Activated CD8-positive, alpha-beta memory T cell treated with anti-CD3 and anti-CD28 coated beads for 4 hours (primary cell): Measurements from ENCODE around the gene SLC25A47.

Source experiments
- DNase-seq, 2 donors: peaks; one replicate each; pipeline ENCODE4 v3.0.0-alpha.2; 2020; ENCODE audit warnings: low read depth in 2 of 2

SLC25A47 gene

DNA sequence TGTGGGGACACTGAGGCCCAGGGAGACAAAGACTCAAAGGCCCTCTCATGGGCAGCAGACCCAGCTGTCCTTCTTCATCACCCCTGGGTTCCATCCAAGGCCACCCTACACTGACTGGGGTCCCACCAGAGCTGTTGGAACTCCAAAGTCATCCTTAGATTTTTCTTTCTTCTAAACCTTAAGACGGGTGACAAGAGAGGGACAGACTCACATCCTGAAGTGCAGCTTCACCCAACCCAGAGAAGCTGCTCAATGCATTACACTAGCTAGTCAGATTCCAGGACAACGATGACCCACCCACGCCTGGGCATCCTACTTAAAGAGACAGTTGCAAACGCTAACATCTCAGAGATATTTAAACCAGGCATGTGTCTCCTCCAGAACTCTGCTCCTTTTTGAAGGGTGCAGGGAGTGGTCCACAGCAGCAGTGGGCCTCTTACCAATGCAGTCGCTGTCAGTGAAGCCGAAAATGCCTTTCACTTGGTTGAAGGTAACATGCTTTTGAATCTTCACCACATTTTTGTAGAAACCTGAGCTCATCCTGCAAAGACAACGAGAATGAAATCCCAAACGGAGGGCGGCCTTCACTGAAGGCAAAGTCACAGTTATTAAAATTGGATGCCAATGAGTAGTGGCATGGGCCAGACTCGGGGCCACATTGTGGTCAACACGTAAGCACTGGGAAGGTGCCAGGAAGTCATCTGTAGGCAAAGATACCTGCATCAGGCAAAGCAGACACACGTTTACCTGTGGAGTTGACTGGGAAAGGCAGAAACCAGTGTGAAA, 23.4 kb downstream of the SLC25A47 start:
- no peak for DNase-seq

DNA sequence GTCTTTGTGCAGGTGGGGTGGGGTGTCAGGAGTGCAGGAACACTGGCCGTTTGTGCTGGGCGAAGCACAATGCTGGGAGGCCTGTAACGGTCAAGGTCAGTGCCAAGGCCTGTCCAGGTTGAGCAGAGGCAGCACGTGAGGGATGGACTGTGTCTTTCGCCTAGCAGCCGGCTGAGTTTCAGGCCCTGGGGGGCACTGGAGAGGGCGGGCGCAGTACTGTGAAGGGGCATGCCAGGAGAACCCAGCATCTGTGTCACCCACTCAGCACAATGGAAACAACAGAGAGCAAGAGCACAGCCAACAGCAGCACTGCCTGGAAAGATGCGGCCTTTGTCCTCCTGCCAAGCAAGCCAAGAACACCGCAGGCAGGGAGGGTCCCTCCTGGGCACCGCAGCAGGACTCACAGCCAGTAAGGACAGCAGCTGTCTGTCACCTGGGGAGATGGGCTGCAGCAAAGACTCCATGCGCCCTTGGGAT, 25.2 kb downstream of the SLC25A47 start:
- DNase-seq = no peak

DNA sequence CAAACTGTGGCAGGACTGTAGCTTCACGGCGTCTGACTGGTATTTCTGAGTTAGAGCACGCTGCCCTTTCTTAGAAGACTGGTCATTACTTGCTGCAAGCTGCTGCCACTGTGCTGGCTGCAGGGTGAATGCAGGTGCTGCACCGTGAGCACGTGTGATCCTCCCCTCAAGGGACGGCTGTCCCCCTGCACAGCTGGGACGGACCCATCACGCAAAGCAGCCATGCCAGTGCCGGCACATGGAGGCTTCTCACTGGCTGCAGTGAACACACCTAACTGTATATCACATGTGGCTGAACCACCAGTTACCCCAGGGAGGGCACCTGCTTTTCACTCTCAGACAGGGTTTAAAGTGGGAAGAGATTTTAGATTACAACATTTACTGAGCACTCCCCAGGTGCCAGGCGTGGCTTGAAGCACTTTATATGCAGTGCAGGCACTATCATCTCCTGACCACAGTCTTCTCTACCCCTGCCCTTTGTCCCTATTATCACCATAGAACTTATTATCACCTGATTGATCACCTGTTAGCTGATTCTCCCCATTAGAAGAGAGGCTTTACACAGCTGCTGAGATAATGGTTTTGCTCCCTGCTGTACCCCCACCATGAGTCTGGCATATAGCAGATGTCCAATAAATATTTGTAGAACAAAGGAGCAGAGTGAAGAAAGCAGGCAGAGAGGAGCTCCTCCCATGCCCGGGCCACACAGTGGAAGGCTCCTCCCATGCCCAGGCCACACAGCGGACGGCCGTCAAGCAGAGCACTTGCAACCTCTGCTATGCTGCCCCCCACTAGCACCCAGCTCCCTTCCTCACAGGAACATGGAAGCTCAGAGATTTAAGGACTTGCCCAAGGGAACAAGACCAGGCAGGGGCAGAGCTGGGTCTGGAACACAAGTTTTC, 25.9 kb downstream of the SLC25A47 start:
- DNase-seq = no peak

DNA sequence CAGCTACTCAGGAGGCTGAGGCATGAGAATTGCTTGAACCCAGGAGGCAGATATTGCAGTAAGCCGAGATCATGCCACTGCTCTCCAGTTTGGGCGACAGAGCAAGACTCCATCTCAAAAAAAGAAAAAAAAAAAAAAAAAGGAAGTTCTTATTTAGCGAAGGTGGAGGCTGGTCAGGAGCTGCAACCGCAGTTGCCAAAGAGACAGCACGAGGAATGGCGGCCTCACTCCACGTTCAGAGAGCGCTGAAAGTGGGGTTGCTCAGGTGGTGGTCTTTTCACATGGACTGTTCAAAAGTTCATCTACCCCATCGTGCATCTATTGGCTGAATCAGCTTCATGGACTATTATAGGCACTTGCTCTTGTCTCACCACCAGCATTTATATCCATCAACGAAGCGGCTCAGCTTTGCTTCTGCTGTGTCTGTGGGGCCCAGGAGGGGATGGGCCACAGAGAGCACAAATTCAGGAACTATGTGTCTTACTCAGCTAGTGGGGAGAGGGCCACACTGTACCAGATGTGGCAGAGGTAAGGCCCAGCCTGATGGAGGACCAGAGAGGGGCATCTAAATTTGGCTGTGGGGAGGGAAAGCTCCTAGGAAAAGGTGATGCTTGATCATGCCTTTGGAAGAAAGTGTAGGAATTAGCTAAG, 27.3 kb downstream of the SLC25A47 start:
- DNase-seq = no peak

DNA sequence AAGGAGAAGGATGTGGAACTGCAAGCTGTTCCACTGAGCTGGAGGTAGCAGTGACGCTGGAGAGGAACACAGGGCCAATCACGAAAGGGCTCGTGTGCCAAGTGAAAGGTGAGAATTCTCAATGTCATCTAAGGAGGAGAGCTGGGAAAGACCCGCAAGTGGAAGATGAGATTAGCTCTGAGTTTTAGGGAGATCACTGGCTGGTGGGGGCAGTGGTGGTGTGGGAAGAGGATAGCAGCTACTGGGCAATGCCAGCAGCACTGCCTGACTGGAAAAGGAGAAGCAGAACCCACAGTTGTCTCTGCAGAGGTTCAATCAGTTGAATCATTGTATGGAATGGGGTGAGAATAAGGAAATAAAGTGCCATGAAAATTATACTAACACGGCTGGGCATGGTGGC, 27.8 kb downstream of the SLC25A47 start:
- DNase-seq = no peak

DNA sequence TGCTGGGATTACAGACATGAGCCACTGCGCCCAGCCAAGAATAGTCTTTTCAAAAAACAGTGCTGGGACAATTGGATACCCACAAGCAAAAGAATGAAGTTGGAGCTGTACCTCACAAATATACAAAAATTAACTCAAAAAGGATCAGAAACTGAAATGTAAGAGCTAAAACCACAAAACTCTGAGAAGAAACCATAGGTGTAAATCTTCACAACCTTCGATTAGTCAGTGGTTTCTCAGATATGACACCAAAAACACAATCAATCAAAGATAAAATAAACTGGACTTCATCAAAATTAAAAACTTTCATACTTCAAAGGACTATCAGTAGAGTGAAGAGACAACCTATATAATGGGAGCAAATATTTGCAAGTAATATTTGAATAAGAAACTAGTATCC, 35.3 kb downstream of the SLC25A47 start:
- DNase-seq = no peak

DNA sequence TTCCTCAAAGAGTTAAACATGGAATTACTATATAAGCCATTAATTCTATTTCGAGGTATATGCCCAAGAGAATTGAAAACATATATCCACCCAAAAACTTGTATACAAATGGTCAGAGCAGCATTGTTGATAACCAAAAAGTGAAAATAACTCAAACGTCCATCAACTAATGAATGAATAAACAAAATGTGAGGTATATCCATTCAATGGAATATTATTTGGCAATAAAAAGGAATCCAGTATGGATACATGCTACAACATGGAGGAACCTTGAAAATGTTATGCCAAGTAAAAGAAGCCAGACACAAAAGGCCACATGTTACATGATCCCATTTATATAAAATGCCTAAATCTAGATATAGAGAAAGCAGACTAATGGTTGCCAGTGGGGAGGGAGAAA, 36.0 kb downstream of the SLC25A47 start:
- no peak for DNase-seq

DNA sequence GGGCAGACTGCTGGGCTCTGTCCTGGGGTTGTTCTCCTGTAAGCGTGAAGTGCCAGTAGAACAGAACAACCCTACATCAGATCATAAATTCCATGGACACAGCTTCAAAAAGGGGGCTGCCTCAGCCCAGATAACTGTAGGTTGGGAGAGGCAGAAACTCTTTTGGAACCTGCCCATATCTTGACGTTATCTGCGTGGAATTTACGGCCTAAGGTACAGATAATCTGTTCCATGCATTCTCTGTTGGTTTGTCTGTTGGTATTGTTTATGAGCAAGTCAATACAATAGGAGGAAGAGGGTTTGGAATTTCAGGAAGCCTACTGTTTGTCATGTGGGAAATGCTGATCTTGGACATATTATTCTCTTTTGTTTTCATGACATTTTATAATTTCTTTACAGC, 36.7 kb downstream of the SLC25A47 start:
- DNase-seq = no peak

DNA sequence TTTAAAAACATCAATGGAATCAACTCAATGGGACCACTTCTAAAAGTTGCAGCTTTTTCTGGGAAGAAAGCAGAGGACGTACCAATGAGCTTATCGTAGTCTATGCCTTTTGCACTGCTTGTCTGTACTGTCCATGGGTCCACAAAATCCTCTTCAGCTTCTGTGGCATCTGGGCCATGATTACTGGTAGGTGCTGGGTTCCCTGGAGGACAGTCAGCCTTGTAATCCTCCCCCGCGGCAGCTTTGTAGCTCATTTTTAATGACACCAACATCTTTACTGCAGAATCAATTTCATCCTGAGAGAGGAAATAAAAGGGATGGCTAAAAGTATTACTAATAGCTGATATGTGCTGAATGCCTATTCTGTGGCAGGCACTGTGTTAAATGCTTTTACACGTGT, 38.5 kb downstream of the SLC25A47 start:
- no peak for DNase-seq

DNA sequence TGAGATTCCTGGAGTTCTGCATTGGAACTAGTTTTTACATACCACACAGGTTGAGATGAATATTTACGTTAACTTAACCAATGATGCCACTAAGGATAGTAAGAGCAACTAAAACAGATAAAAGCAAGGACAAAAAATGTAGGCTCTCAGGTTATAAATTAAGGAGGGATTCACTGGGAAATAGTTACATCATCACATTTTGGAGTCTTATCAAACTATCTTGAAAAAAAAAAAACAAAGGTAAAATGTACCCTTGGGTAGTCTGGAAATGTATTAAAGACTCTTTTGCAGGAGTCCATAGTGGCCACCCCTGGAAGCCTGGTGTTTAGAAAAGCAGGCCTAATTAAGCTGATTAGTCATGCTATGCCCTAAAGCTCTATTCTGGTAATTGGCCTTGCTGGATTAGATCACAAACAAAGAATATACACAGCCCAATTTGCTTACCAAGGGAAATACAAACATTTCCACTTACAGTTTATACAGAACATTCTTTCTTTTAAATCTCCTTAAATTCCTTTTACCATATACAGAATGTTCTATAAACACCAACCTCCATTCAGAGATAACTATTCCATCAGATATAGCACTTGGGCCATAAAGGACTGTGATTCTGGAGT, 39.3 kb downstream of the SLC25A47 start:
- no peak for DNase-seq

DNA sequence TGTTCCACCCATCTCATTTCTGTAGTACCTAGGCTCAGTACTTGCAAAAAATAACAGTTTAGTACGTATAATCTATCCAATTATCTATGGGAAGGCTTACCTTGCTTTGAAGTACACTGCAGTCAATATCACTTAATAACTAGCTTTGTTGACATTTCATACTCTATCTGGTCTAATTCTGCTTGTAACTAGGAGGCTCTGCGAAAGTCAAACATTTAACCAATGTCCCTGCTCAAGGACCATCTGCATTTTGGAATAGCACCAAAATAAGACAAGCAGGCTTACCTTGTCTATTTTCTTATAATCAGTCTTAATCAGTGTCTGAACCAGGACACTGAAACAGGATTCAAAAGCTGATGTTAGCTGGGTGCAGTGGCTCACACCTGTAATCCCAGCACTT, 39.9 kb downstream of the SLC25A47 start:
- DNase-seq = no peak

DNA sequence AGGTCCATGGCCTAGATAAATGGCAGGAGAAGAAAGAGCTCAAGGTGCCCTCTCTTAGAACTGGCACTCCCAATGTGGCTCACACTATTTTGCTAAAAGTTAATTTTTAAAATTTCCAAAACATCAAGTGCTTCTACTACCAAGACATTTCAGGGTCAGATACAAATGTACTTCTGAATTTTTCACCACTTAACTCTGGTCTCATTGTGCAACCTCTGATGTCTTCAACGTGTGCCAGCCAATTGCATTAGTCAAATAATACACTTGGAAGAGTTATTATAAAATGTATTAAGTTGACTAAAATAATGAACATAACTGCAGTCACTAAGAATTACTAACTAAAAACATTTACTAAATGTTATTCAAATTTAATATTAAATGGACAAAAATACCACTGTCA, 41.3 kb downstream of the SLC25A47 start:
- no peak for DNase-seq

DNA sequence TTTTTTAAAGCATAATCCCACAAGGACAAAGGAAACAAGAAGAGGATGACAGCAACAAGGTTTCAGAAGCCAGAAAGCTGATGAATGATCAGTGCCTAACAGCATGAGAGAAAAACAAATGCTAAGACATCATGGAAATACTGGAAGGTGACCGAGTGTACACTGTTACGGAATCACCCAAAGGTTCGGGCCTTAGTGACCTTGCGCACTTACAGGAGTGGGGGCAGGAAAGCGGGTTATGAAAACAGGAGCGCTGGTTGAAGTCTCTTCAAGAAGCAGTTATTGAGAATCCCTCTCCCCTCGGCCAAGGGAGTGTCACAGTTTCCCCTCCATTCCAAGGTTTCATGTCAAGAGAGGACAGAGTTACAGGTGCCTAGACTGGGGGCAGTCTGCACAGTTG, 42.6 kb downstream of the SLC25A47 start:
- no peak for DNase-seq

DNA sequence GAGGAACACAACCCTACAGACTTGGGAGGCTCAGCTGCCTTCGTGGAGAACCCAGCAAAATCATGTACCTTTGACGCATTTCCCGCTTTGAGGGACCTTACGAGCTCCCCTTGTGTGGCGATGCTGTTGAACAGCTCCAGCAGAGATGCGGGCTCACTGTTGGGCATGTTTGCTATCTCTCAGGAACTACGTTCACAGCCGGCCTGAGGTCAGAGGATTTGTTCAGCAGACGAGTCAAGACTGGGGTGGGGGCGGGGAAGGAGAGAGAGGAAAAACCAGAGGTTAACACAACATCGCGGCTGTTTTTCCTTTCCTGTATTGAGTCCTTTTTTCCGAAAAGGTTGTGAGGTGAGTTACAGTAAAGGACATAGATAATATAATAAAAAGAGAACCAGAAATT, 45.9 kb downstream of the SLC25A47 start:
- DNase-seq = no peak

DNA sequence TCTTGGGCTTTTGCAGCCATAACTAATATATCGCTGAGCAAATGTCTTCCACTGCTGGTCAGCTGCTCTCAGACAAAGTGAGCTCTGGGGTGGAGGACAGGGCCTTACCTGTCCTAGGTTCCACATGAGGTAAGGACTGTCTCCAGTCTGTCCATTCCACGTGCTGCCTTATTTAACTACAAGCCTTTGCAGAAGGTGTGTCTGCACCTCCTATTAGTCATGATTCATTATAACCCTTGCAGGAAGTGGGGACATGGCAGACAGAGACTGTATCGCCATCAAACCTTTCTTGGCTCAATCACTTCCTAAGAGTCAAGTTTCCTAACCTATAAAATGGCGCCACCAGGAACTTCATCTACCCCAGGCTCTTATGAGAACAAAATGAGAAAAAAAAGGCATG, 46.9 kb downstream of the SLC25A47 start:
- no peak for DNase-seq

DNA sequence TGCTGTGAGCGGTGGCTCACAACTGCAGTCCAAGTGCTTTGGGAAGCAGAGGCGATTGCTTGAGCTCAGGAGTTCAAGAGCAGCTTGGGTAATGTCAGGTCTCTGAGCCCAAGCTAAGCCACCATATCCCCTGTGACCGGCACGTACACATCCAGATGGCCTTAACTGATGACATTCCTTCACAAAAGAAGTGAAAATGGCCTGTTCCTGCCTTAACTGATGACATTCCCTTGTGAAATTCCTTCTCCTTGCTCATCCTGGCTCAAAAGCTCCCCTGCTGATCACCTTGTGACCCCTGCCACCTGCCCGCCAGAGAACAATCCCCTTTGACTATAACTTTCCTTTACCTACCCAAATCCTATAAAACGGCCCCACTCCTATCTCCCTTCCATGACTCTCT, 48.6 kb downstream of the SLC25A47 start:
- no peak for DNase-seq

DNA sequence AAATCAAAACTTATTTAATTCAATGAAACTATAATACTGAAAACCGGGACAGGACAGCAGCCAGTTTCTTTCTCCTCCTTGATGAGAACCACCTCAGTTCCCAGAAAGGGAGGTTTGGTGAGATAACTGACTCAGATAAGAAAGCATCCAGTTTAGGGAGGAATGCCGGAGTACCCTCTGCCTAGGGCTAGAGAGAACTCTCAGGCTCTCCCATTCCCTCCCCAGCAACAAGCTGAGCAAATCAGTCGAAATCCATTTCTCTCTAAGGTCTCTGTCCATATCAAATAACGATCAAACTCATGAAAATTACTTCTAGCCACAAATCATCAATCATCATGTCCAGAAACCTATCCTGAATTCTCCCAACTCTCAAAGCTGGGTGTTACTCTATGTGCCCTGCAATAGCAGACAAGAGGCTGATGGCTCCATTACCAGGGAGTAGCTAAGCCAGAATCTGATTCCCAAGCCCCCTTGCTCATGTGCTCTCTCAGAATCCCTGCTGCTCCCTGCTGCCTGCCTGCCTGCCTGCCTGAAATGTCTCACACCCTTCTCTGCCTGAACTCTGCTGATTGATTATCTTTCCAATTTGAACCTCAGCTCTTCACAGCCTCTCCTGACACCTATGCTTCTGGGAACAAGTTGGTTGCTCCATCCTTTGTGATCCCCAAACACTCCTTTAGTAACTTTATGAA, 49.4 kb downstream of the SLC25A47 start:
- no peak for DNase-seq

DNA sequence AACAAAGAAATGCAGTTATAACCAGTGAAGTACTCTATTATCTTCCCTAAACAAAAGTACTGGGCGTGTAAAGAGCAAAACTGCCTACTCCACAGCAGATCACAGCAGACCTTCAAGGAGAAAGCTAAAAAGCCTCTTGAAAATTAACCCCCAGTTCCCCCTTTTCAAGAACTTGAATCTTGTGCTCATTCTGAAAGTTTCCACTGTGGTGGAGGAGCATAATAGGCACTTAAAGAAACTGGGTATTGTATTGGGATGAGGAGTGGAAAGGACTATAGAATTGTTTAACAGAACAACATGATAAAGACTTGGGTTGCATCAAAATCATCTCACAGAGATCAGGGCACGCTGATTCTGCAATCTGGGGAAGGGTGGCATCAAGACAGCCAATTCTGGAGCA, 51.1 kb downstream of the SLC25A47 start:
- no peak for DNase-seq

DNA sequence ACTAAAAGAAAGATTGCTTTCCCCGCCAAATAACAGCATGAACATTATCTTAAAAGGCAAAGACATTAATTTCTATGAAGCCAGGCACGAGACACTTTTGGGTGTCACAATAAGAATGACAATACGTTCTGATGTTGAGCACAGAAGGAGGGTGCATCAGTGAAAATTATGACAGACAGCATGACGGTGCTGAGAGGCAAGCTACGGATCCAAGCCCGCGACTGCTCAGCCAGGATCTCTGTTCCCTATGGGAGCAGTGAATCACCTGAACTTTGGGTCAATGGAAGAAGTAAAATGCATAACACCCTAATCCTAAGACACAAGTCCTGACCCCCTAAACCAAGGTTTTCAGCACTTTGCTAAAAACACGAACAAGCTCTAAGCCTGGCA, 51.7 kb downstream of the SLC25A47 start:
- no peak for DNase-seq

DNA sequence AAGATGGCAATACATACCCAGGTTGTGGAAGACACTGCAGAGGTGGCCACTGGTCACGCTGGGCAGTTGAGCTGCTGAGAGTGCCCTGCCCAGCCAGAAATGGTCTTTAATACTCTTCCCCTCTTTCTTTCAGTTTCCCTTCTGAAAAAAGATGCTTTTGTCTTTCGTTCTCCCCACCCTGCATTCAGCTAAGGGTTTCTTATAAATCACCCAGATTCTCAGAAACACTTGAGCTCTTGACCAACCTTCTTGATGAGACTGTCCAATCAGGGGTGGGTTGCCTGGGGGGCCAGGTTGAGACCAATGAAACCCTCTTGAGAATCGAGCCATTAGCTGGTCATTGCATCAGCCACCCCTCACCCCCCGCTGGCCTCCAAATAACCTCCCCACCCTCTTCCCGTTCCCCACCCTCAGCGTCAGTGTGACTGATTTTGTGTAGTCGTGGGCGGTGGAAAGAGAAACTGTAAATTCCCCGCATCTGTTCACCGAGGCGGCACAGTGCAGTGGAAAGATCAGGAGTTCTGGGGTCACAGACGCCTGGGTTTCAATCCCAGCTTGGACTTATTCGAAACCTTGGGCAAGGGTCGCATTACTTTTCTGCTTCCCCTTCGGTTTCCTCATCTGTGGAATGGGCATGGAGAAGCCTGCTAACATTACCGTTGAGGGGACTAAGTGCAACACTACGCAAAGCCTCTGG, 52.3 kb downstream of the SLC25A47 start:
- DNase-seq = peak; percentile 59 to 78
